Measurements from ENCODE around the gene PGAP6. TPM values are rescaled to one million over a fixed set of nuclear protein-coding genes. Genes with fewer than 3 reads are reported as not detected.
A peak's percentile ranks its signal among the peaks of the same experiment; 100 is the strongest.

The PGAP6 gene
- total and polyA plus RNA-seq, 2 of the 13 experiments (the other 11 are each of a cell fraction or from before 2014, with no cell fraction given) = 52.7 to 136 TPM

GRCh38 chr16:342455-343213, 39.1 kb downstream of the PGAP6 start (continued):
- no peak; the same call in 1 of the 2 replicates for TF ChIP-seq U2AF2 (IDR thresholded peaks at IDR 0.05; ENCODE audit: low read depth, low read length)
- no peak for TF ChIP-seq ELK4 (CRISPR knock-in tag; IDR thresholded peaks at IDR 0.05; ENCODE audit: borderline replicate concordance)
- no peak for TF ChIP-seq HNRNPUL1 (IDR thresholded peaks at IDR 0.05; ENCODE audit: low read depth, low read length)
- TF ChIP-seq TCF12 (IDR thresholded peaks at IDR 0.05) = no peak
- peak; percentile 69; the same call in 1 of the 2 replicates for TF ChIP-seq TCF12 (CRISPR knock-in tag; IDR thresholded peaks at IDR 0.05)
- TF ChIP-seq NFYC (CRISPR knock-in tag; IDR thresholded peaks at IDR 0.05) = peak; percentile 24; the same call in 1 of the 2 replicates
- TF ChIP-seq ZBTB2 (CRISPR knock-in tag; IDR thresholded peaks at IDR 0.05; ENCODE audit: low read depth) = no peak
- peak; percentile 27; the same call in 1 of the 2 replicates for TF ChIP-seq GMEB1 (CRISPR knock-in tag; IDR thresholded peaks at IDR 0.05; ENCODE audit: borderline replicate concordance)
- TF ChIP-seq, protein P1, sequence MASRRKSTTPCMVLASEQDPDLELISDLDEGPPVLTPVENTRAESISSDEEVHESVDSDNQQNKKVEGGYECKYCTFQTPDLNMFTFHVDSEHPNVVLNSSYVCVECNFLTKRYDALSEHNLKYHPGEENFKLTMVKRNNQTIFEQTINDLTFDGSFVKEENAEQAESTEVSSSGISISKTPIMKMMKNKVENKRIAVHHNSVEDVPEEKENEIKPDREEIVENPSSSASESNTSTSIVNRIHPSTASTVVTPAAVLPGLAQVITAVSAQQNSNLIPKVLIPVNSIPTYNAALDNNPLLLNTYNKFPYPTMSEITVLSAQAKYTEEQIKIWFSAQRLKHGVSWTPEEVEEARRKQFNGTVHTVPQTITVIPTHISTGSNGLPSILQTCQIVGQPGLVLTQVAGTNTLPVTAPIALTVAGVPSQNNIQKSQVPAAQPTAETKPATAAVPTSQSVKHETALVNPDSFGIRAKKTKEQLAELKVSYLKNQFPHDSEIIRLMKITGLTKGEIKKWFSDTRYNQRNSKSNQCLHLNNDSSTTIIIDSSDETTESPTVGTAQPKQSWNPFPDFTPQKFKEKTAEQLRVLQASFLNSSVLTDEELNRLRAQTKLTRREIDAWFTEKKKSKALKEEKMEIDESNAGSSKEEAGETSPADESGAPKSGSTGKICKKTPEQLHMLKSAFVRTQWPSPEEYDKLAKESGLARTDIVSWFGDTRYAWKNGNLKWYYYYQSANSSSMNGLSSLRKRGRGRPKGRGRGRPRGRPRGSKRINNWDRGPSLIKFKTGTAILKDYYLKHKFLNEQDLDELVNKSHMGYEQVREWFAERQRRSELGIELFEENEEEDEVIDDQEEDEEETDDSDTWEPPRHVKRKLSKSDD (CRISPR knock-in tag; IDR thresholded peaks at IDR 0.05; ENCODE audit: low read depth) = peak; percentile 65; the same call in 1 of the 2 replicates
- TF ChIP-seq, protein P2, sequence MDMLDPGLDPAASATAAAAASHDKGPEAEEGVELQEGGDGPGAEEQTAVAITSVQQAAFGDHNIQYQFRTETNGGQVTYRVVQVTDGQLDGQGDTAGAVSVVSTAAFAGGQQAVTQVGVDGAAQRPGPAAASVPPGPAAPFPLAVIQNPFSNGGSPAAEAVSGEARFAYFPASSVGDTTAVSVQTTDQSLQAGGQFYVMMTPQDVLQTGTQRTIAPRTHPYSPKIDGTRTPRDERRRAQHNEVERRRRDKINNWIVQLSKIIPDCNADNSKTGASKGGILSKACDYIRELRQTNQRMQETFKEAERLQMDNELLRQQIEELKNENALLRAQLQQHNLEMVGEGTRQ (IDR thresholded peaks at IDR 0.05; ENCODE audit: low read depth, low read length) = peak; percentile 41; the same call in 1 of the 2 replicates
- TF ChIP-seq, protein P2 (CRISPR knock-in tag; IDR thresholded peaks at IDR 0.05; ENCODE audit: borderline replicate concordance) = peak; percentile 74; the same call in 1 of the 2 replicates
- no peak for TF ChIP-seq HINFP (CRISPR knock-in tag; IDR thresholded peaks at IDR 0.05; ENCODE audit: low read depth)
- no peak for TF ChIP-seq HOXA7 (CRISPR knock-in tag; IDR thresholded peaks at IDR 0.05)
- TF ChIP-seq KLF11 (CRISPR knock-in tag; IDR thresholded peaks at IDR 0.05) = no peak
- no peak for TF ChIP-seq ZNF34 (CRISPR knock-in tag; IDR thresholded peaks at IDR 0.05; ENCODE audit: borderline replicate concordance)
- TF ChIP-seq SNAPC2 (CRISPR knock-in tag; IDR thresholded peaks at IDR 0.05) = no peak
